HK-2 (cell line): Measurements from ENCODE around the gene SPON2.
A peak's percentile ranks its signal among the peaks of the same experiment; 100 is the strongest.

Source experiments
- DNase-seq: peaks from one replicate; pipeline ENCODE4 v3.0.0-alpha.2; 2018; ENCODE audit not compliant: unreplicated experiment

The SPON2 gene

DNA sequence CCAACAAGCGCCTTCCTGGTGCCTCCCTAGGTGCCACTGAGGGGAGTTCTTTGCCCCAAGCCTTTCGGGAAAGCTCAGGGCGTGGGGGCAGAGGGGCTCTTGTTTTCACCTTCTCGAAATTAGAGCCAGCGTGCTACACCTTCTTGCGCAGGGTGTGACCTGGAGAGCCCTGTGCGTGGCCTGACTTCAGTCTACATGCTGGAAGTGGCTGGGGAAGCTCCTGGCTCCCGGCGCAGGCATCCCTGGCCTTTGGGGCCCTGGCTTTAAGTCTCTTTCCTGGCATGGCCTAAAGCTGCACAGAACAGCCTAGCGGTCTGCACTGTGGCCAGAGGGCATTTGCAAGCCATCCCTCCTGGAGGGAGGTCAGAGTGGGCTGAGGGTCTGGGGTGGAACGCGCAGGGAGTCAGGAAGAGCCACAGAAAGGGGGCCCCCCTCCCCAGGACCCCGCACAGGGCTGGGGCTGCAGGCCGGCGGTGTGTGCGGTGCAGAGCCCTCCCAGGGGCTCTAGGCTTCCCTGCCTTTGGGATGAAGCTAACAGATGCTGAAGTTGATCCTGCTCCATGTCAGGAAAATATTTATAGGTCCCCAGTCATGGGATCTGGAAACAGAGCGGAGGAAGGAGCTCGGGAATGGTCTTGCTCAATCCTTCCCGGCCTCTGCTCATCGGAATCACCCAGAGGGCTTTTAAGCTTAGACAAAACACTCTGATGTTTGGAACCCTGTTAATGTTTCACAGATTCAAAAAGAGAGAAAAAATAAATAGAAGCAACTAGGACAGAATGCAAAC is 781 bp upstream of the SPON2 start:
- no peak for DNase-seq

DNA sequence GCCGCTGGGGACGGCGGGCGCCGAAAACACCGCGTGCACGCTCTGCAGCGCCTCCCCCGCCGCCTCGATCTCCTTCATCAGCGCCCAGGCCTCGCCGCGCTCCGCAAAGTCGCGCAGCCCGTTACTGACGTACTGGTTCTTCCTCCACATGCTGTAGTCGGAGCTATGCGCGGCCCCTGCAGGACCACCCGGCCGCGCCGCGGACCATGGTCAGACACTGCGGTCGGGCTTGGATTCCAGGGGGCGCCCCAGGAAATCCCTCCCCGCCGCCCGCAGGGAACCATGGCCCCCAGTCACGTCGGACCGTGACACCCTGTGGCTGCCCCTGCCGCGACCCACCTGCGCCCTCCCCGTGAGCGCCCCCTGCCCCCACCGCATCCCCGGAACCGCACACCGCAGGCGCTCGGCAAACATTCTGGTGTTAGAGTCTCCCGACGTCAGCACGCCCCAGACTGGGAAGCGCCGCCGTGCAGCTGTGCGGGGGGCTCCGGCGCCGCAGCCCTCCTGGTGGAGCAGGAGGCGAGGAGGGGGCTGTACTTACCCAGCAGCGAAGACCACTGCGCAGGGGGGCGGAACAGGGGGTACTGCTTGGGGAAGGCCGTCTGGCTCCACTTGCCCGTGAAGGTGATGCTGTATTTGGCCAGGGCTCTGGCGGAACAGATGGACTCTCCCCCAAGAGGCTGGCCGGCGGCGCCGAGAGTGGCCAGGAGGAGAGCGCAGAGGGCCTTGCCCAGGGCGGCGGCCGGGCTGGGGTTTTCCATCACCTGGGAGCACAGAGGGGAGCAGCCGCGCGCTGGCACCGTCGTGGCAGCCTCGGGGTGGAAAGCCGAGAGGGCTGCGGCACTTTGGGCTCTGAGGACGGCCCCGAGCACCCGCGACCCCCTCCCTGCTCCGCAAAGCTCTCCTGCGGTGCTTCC is 814 bp downstream of the SPON2 start:
- DNase-seq = no peak

- DNase-seq = no peak
Measured at GRCh38 chr4:1170976-1171310, 1.4 kb downstream of the SPON2 start.

- DNase-seq = no peak
Measured at GRCh38 chr4:1170156-1170975, 2.0 kb downstream of the SPON2 start.

DNA sequence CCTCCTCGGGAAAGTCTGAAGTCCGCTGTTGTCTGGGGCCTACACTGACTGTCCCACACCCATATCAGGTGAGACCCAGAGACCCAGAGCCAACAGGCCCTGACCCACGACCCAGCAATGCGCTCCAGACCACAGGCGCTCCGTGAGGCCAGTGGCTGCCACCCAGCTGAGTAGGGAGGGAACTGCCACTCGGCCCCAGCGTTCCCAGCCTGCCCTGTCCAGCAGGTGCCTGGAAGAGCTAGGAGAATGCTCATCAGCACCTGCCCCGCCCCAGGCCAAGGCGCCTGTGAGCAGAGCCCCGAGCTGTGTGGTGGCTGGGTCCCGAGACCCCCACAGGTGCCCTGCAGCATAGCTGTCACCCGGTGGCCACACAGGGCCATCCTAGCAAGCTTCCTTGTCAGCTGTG is 2.7 kb downstream of the SPON2 start:
- DNase-seq = no peak

DNA sequence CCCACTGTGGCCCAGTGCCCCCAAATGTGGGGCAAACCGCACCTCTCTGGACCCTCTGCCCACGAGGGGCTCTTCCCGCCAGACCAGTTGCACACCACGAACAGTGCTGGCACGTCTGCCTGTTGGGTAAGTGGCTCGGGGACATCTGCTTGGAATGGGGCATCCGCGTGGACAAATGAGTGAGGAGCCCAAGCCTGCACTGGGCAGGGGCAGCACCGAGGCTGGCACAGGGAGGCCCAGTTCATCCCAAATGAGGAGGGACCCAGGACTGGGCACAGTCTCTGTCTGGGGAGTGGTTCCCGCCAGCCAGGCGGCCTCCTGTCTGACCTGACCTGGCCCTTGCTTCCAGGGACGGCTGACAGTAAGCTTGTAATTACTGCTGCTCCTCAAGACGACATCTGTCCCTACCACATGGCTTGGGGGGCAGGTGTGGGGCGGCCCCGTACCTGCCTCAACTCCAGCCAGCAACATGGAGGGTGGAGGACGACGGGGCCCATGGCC is 3.2 kb downstream of the SPON2 start:
- no peak for DNase-seq

- DNase-seq = no peak
Measured at GRCh38 chr4:1168191-1169101, 3.9 kb downstream of the SPON2 start.

- peak; percentile 86 for DNase-seq
Measured at GRCh38 chr4:1167244-1167949, 5.0 kb downstream of the SPON2 start.

- no peak for DNase-seq
Measured at GRCh38 chr4:1166509-1167243, 5.7 kb downstream of the SPON2 start.

DNA sequence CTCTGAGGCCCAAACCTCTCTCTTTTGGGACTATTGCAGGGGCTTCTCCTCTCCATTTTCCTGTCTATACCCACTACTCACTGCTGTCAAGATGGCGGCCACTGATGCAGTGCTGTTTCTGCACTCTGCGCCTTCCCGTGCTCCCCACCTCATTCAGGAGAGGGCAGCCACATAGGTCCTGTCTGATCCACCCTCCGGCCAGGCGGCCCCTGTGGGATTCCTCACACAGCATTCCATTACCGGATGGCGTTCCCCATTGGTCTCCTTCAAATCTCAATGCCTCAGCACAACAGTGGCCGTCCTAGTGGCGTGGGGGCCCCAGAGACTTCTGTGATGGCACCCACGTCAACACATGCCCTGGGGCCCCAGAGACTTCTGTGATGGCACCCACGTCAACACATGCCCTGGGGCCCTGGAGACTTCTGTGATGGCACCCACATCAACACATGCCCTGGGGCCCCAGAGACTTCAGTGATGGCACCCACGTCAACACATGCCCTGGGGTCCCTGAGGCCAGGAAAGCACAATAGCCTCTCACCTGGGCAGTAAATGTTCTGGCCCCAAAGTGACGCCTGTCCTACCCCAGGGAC is 7.3 kb downstream of the SPON2 start:
- DNase-seq = no peak

GRCh38 chr4:1164444-1164843 is 7.9 kb downstream of the SPON2 start:
- DNase-seq = no peak

- no peak for DNase-seq
Measured at GRCh38 chr4:1164040-1164439, 8.3 kb downstream of the SPON2 start.

- DNase-seq = no peak
Measured at GRCh38 chr4:1160351-1160750, 12.0 kb downstream of the SPON2 start.

DNA sequence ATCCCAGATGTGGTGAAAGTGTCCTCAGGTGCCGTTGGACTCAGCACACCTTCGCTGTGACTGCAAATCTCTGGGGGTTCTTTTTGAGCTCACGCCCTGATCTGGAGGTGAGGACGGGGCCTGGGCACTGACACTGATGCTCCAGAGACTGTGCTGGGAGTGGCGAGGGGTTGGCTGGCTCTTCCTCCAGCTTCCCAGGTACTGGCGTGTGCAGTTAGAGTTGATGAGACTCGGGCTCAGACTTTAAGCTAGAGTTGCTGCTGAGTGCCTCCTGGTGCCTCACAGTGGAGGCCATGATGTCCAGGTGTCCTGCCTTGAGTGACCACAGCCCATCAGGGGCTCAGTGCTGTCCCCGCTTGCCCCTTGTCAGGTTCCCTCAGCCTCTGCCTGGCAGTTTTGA is 16.3 kb downstream of the SPON2 start:
- DNase-seq = no peak

DNA sequence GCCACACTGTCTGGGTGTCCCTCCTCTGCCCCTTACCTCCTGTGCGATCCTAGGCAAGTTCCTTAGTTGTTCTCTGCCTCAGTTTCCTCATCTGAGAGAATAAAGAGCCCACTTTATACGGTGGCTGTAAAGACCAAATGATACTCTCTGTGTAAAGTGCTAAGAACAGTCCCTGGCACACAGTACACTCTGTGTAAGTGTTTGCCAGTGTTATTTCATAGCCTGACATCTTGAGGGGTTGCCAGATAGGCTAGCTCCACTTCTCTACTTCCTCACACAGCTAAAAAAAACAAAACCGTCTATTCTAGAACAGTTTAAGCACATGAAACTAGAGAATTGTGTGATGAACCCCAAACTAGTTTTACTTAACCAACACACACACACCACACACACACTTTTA is 17.1 kb downstream of the SPON2 start:
- no peak for DNase-seq

GRCh38 chr4:1154523-1155182 is 17.7 kb downstream of the SPON2 start:
- no peak for DNase-seq

DNA sequence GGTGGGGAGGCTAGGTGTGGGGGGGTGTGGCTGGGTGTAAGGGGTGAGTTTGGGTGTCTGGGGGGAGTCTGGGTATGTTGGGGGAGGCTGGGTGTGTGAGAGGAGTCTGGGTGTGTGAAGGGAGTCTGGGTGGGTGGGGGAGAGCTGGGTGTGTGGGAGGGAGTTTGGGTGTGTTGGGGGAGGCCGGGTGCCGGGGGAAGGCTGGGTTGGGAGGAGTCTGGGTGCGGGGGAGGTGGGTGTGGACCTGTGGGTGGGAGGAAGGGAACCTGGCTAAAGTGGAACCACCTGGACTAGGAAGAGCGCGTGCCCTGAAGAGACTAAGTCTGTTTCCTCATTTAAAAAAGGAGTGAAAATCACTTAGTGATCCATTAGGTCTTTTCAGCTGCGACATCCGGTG is 18.3 kb downstream of the SPON2 start:
- no peak for DNase-seq

GRCh38 chr4:1153567-1154090 is 18.8 kb downstream of the SPON2 start:
- no peak for DNase-seq
